Measurements from ENCODE around the gene SOBP.
A peak's percentile ranks its signal among the peaks of the same experiment; 100 is the strongest.

The SOBP gene

DNA sequence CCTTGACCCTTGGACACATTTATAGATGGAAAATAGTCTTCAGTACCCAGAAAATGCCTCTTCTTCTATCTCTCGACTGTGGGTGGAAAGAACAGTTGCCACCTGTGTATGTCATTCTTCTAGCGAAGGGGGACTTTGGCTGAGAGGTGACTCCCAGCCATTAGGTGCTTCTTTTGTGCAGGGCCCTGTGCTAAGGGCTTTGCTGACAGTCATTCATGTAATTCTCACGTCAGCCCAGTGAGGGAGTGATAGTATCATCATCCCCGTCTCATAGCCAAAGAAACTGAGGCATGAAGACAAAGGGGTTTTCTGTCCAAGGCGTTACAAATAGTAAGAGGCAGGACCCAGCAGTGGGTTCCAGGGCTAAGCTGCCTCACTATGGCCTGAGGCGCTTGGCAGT lies 173.4 kb downstream of the SOBP start:
- no peak for DNase-seq

DNA sequence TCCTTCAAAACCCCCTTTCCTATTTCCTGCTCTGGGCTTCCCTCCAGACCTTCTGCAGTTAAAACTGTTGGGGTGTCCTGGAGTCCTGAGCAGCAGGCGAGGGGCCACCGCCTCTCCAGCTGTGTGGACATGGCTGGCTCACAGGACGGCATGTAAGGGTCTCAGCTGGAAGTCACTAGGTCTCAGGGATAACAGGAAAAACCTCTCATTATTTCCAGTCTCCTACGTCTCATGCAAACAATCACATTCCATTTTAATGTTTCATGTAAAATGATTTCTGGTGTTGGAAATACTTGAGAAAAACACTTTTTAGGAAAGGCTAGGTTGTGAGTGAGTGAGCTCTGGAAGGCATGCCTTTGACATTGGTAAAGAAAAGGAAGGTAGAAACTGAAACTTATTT lies 175.5 kb downstream of the SOBP start:
- DNase-seq = peak; percentile 53

DNA sequence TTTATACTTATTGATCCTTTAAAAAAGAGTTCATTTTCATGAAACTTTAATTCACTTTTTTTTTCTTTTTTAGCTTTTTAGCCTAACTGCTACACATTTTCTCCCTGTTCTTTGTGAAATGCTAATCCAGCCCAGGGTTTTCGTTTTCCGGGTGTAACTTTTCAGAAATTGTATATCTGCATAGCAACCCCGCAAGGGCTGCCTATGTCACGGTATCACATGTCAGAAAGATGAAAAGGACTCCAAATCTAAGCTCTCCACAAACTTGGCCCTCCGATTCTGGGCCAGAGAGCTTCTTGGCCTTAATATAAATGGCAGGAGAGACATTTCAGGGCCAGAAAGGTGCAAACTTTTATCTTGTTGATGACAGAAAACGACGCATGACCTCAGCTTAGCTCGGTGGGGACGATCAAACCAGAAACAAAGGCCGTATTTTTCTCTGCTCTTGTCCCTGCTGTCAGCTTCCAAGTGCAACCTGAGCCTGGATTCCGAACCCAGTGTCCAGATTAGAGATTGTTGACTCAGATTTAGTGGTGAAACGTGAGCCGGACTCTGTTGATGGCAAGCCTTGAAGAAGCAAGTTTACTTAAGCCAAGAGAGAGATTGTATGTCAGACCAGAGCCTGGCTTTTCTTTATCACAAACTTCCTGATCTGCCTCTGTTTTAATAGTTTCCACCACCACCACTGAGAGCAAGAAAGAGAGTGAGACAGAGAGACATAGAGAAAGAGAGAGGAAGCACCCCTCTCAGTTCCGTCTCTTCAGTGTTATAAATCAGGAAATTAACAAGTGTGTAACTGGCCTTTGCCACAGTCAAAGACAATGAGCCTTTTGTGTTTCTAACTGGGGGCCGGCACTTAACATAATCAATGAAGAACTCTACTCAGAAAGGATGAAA lies 176.4 kb downstream of the SOBP start:
- DNase-seq = no peak

DNA sequence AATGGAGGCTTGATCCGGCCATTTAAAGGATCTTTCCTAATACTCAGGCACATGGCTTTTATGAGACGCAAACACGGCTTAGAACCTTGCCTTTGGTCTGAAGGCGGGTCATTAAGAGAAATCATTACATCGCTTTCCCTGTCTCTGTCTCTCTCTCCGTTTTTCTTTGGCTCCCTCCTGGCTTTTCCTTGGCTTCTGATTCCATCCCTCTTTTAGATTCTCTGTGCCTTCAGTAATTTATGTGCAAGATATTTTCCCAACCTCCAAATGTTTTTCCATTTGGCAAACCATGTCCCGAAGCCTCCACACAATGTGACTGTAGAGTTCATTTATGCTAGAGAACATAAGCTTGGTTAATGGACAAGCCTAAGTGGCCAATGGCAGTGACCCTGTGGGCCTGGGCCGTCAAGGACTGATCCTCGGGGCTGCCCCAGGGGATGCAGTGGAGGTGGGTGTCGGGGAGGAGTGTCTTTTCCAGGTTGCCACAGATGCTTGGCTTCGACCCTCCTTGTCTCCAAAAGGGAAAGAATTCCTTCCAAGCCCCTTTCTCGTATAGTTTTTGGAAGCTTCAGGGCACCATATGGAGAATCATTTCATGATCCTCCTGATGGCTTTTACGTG lies 177.2 kb downstream of the SOBP start:
- DNase-seq = no peak

DNA sequence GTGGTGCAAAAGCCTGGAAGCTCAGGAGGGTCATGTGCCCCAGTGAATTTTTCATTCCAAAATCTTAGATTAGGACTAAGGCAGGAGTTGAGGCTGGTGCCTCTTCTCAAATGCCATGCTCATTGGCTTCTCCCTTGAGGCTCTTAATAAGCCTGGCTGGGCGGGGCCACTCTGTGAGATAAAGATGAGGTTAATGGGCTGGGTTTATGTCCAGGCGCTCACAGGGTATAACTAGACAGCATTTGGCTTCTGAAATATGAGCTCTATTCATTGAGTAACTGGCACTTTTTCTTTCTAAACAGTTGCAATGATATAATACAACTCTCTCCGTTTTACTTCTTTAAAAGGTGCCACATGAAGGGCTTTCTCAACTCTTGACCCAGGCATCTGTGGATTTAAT lies 177.9 kb downstream of the SOBP start:
- DNase-seq = no peak

DNA sequence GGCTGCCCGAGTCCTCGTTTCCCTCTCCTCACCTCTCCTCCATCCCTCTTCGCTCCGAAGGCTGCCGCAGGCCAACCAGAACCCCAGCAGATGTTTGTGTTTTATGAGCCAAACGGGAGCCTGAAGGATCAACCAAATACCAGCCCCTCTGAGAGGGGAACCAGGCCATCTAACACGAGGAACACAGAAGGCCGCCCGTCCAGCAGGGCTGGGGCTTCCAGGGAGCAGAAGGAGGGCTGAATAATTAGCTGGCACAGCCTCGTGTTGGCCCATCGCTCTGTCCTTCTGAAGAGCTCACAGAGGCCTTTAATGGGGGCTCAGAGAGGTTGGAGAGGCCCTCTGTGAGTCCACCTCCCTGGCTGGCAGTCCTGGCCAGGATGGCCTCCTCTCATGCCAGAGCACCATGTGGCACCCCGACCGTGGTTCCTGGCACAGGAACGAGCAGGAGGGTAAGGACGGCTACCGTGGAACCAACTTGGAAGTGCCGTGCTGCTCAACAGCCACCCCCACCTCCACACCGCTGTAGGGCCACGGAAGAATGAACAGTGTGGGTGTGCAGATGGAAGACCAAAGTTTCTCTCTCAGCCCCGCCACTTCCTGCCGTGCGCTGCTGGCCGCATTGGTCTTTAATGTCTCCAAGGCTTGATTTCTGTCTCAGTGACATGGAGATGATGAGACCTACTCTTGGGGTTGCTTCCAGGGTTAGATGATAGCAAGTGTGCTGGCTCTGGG lies 179.0 kb downstream of the SOBP start:
- no peak for DNase-seq

DNA sequence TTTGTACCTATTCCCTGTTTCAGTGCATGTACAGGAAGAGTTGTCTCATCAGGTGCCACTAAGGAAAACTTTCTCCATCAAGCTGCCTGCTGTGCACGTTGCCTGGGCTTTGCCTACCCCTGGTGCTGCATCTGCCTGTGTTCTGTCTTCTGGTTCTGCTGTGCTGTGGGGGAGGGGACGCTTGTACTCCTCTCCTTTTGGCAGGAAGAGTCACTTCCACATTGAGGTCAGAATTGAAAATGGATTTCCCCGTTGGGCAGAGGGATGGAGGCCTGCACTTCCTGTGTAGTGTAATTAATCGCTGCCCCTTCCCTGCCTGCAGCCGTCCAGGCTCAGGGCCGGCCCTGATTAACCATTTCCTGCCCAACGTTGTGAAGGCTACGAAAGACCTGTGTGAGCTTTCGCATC lies 180.9 kb downstream of the SOBP start:
- DNase-seq = peak; percentile 40

DNA sequence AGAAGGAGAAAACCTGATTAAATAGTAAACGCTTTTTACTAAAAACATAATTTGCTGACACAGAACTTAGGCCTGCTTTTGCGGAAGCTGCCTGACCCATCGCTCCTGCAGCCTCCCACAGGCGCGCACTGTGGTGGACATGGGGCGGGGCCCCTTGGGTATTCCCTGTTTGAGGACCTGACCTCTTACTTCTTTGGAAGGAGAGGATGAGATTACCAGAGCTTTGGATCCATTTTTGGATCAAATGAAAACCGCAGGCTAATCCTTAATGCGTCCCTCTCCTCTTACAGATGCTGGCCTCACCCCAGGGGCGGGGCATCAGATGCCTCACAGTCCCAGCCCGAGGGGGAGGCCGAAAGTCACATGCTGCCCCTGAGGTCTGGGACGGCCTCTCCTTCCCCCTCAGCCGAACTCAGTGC lies 183.2 kb downstream of the SOBP start:
- no peak for DNase-seq

DNA sequence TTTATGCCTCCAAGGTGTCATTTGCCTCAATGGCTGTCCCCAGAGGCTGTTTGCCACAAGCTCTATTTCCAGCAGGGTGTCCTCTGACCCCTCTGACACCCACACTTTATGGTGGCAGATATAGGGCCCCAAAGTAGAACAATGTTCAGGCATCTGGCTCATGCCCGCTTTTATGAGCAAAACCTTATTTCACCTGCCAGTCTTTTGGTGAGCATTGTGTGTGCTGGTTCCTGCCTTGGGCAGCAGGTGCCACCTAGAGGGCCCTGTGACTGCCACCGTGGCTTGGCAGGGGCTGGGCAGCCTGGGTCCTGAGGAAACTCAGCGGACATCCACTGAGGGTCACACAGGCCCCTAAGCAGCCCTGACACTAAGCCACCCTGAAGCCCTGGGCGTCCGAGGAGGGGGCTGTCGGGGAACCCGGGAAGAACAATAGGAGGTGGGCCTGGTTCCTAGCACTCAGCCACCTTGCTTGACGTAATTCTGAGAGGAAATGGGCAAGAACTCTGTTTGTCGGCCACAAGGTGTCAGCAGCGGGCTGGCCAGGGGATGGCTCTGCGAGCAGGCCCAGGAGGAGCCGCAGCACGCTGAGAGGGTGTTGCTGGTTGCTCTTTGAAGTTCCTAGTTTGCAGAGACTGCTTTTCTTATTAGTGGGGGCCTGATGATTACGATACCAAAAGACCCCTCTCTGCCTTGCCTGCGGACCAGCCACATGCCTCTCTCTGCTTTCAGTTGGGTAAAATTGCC lies 185.2 kb downstream of the SOBP start:
- peak; percentile 80 for DNase-seq

DNA sequence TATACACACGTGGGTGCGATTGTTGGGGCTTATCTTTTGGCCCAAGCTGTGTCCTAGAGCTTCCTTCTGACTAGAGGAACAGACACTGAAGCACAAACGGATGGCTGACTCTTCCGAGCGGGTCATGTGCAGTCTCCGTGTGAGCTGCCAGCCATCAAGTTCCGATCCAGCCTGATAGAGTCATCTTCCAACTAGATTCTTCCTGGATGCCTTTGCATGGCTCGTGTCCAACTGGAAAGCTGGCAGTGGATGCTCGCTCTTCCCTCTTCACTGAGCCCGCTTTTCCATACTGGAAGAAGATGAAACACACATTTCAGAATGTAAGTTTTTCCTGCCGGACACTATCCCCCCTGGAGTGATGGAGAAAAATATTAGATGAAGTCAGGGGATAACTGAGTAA lies 186.1 kb downstream of the SOBP start:
- no peak for DNase-seq

DNA sequence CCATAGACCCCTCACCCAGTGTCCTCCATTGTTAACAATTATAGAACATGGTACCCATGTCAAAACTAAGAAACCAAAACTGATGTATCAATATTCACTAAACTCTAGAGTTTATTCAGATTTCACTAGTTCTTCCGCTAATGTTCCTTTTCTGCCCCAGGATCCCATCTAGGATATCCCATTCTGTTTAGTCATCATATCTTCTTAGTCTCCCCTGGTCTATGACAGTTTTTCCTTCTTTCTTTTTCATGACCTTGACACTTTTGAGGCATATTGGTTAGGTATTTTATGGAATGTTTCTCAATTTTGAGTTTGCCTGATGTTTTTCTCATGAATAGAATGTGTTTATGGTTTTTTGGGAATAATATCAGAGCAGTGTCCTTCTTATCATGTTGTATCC lies 187.5 kb downstream of the SOBP start:
- DNase-seq = no peak

DNA sequence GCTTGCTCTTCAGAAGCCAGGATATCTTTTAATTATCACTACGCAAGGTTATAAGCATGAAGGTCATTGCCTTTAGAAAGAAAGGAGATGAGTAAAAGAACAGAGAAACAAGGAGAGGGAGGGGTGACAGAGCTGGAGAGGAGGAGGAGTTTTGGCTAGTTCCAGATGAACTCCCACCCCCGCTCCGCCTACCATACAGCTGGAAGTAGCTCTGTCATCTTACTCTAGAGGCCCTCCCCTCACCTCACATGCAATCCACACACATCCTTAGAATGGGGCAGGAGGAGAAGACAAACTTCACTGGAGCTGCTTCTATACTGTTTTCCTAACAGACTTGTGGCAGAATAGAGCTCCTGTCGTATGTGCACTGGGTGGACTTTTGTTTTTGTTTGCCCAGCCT lies 189.5 kb downstream of the SOBP start:
- peak; percentile 43 for DNase-seq

DNA sequence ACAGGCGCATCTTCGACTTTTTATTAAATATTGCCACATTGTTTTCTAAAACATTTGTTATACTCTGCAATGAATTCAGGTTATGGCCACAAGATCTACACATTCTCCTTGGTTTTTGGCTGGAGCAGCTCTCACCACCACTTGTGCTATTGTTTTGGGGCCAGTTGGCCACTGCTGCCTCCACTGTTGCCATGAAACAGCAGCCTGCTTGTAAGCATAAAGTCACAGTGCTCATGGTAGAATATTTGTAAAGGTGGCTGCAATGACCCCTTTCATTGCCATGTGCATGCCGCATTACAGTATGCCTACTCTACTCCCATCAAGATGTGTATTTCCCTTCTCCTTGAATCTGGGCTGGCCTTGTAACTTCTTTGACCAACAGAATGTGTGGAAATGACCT lies 192.8 kb downstream of the SOBP start:
- DNase-seq = no peak

DNA sequence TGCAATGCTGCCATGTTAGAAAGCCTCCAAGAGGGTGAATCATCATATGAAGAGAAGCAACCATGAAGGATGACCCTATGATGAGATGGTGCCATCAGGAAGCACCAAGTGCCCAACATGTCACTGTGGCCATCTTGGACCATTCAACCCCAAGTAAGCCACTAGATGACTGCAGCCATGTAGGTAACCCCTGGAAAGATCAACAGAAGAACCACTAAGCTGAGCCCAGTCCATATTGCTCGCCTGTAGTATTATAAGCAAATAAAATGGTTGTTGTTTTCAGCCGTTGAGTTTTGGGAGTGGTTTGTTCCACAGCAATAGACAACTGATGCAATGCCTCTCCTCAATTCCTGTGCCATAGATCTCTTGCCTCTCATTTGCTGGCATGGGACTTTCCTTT lies 193.3 kb downstream of the SOBP start:
- DNase-seq = no peak

DNA sequence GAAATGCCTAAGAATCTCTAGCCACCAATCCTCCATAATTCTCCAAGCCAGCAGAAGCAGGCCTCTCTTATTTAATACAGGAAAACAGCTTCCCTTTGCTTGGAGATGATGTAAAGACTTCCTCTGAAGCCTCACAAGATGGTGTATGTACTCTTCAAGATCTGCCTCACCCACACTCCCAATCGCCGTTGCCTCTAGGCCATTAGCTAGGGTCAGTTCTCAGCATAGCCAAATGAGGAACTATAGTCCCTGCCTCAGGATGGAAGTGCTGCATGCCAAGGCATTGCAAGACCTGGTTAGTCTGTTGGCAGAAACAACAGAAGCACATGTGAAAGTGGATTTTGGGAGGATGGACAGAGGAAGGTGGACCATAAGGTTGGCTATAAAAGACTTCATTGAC lies 195.1 kb downstream of the SOBP start:
- DNase-seq = no peak

DNA sequence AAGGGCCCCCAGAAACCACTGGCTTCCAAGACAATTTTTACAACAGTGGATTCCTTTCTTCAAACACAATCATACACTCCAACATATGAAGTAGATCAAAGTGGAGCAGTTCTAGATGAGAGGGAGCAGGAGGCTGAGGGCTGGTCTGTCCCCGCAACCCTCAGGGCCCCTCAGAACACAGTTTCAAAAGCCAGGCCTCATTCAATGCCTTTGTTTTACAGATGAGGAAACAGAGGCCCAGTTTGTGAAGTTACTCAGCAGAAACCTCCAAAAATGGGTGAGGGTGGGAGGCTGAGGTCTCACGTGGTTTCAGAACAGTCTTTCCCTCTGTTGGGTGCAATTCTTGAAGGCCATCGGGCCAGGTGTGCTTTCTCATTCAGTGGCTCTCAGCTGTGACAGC lies 199.3 kb downstream of the SOBP start:
- no peak for DNase-seq

DNA sequence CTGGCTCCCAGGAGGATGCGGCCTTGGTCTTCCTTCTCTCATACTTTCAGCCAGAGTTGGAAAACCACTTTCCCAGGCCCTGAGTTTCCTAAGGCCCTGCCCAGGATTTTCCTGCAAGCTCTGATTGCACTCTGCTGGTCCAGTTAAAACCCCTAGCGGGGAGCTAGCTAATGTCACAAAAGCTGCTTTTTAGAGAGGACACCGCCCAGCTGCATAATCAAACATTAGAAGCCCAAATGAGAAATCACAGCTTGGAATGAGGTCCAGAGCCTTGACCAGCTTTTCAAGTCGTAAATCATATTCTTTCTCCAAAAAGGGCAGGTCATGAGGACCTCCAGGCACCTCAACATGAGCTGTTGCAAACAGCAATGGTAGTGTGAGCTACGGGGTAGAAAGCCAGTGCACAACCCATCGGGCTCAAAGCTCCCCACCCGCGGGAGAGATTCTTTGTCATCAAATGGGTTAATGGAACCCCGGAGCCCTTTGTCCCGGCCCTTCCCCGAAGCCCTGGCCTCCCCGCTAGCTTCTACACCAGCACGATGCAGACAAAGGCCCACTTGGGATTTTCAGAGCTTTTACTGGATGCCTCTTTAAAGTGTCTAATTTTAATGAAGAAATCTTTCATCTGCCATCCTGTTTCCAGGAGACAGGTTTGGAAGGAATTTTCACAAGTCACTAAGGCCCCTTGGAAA lies 200.2 kb downstream of the SOBP start:
- no peak for DNase-seq

DNA sequence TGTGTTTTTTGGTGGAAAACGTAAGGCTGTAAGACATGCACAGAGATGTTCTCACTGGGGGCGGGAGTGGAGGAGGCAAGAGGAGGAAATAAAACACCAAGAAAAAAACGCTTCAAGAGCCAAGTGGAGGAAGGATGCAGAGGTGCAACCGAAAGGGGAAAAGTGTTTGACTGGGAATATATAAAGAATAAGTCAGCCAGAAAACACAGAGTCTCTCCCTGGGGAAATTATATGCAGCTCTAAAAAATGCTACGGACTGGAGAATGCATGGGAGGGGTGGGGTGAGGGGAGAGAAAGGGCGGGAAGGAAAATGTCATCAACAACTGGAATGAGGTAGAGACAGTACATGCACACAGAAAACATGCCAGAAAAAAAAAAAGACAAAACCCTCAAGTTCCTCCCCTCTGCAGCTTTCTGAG lies 200.7 kb downstream of the SOBP start:
- DNase-seq = no peak

DNA sequence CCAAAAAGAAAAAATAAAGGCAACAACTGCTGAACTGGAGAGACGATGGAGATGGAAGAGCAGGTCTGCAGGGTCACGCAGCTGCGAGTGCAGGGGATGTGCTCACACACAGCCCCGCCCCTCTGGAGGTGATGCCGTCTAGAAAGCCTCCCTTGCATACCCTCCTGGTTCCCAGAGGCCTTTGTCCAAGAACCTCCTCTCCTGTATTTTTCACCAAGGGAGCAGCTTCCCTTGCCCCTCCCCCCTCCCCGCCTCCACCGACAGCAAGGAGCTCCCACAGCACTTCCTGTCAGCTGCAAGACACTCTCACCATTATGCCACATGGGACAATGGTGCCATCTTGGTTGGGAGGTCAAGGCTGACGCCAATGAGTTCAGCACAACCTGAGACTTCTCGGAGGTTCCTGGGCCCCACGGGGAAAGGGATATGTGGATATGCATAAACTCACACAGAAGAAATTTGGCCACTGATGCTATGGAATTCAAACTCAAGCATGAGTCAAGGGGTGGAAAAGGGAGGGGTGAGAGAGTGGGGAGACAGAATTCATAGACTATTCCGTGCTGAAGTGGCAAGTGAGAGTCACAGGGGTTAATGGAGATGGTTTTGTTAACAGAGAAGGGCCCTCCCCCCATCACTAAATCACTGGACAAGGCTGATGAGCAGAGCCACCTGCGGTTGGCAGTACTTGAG lies 201.3 kb downstream of the SOBP start:
- DNase-seq = peak; percentile 79

DNA sequence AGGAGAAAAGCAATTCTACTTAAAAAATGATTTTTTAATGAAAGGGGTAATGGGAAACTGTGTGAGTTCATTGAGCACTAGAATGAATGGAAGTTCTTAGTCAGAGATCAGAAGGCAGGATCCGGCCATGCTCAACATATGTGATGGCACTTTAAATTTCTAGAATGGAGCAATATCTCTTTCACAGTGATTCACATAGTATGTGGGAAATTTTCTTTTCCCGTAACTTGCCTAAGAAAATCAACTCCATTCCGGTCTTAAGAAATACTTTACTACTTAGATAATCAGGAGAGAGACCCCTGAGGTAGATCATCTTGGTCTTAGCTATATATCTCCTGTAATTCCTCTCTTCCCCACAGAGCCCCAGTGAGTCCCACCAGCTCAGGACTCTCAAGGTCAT lies 202.4 kb downstream of the SOBP start:
- peak; percentile 63 for DNase-seq

DNA sequence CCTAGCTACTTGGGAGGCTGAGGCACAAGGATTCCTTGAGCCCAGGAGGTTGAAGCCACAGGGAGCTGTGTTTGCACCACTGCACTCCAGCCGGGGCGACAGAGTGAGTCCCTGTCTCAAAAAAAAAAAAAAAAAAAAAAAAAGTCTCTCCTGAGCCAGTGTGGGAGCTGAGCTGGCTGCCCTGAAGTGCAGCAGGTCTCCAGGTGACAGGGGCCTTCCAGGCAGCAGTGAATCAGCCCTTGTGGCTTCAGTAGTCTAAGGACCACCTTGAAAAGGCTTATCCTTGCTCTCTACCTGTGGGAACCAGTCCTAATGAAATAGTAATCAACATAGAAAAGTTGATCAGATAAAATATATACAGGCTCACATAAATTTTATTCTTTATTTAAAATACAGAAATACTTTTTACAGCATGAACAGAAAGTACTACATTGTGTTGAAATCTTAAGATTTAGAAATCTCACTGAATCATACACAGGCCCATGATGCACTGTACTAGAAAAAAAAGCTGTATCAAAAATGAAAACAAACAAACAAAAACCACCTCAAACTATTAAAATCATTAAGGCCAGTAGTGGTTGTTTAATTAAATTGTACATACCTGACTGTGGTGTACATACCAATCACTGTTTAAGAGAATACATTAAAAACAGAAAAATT lies 205.3 kb downstream of the SOBP start:
- DNase-seq = peak; percentile 47

Data from HCEC 1CT (cell line).